ENCODE data around the gene SGPL1. TPM values are rescaled to one million over a fixed set of nuclear protein-coding genes. Genes with fewer than 3 reads are reported as not detected.

SGPL1 gene
- total and polyA plus RNA-seq, 8 donors: 47.5 to 60.6 (median 53.7) TPM

DNA sequence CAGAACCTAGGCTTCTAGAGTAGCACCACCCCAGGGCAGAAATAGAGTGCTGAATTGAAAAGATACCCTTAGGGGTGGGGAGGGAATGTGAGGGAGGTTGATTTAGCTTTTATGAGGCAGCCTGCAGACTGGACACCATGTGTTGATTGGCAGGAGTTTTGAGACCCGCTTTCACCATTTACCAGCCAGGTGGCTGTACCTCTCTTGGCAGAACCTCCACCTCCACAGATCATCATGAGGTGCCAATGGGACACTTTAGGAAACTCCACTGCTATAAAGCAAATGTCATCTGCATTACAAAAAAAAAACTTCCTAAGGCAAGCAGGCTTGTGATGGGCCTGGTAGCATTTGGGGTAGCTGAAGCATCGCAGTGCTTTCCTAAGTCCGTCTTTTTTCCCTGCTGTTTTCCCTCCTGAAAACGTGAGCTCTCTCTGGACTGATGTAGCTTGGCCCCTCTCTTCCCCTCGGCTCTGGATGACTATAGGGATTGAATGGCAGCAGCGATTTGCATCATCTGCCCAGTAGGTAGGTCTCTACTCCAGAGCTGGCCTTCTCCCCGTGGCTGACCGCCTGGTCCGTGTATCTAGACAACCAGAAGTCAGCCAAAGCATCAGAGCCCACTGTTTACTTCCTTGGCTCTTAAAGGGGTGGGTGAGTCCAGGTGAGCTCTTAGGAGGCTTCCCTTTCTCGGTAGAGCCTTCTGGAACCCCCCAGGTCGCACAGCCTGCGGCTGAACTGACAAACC is 71.3 kb downstream of the SGPL1 start:
- peaks cover 0 to 37% of the 10 kb centered on the region in 2 donors for H3K36me3 ChIP-seq
- no peaks in the 10 kb centered on the region for H3K27me3 ChIP-seq
- H3K4me3 ChIP-seq: peak overlapping the region; percentile 78 to 82
- peak overlapping the region; percentile 91 to 92 for H3K27ac ChIP-seq
- no peaks in the 10 kb centered on the region for H3K9me3 ChIP-seq
- ATAC-seq (no peak), DNase-seq (no peak)
- H3K4me1 ChIP-seq: peaks cover 17 to 42% of the 10 kb centered on the region in 2 donors
- intact Hi-C loops (cut with DNase I): loop anchor here in 1 of 2 donors (10.0 kb wide), 1 partner anchor 62 kb away; no protein-coding TSS in a partner anchor
- TF ChIP-seq, protein P1, sequence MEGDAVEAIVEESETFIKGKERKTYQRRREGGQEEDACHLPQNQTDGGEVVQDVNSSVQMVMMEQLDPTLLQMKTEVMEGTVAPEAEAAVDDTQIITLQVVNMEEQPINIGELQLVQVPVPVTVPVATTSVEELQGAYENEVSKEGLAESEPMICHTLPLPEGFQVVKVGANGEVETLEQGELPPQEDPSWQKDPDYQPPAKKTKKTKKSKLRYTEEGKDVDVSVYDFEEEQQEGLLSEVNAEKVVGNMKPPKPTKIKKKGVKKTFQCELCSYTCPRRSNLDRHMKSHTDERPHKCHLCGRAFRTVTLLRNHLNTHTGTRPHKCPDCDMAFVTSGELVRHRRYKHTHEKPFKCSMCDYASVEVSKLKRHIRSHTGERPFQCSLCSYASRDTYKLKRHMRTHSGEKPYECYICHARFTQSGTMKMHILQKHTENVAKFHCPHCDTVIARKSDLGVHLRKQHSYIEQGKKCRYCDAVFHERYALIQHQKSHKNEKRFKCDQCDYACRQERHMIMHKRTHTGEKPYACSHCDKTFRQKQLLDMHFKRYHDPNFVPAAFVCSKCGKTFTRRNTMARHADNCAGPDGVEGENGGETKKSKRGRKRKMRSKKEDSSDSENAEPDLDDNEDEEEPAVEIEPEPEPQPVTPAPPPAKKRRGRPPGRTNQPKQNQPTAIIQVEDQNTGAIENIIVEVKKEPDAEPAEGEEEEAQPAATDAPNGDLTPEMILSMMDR (IDR thresholded peaks at IDR 0.05): no peak

DNA sequence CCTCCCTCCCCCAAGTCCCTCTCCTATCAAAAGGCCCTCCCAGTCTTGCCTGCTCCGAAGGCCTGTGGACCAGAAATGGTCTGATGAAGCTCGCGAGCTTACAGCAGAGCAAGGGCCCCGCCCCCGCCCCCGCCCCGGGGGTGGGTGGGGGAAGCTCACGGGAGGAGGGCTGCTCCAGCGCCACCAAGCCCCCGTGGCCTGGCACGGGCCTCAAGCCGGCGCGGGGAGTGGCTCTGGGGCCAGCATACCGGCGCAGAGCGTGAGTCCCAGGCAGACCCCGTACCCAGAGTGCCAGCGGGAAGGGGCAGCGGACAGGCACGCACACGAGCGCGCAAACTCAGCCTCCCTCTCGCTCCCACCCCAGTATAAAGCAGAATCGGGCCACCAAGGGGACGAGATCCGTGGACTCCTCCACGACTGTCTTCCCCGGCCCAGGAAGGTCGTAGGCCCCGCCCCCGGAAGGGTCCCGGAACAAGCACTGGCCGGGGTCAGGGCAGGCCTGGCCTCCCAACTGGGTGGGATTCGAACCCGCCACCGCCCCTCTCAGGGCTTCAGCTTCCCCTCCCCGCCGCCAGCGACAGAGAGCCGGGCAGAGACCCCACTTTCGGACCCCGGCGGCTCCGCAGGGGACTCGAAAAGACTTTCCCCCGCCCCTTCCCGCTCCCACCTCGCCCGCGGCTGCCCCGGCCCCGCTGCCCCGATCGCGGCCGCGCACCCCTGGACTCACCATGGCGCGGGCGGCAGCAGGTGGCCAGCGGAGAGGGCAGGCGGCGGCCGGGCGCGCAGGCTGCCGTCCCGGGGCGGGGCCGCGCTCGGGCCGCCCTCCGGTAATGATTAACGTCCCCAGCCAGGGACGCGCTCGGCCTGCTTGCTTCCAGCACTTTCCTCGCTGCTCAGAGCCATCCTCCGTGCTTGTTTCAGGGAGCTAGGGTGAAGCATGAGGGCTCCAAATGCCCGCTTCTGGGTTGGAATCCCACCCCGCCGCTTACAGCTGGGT is 72.4 kb downstream of the SGPL1 start, which contains the start of gene PCBD1:
Gene PCBD1 (minus strand): TSS at position 762 of the 997 bp plus-strand sequence. CDS start 32 bp downstream, at position 730.
- Histone ChIP-seq H3K9me3 (no peaks in the 10 kb centered on the region), H3K4me1 (peaks cover 18 to 42% of the 10 kb centered on the region in 2 donors), H3K27me3 (no peaks in the 10 kb centered on the region), H3K27ac (peak within 1 kb of the TSS; percentile 91 to 92), H3K36me3 (peaks cover 0 to 27% of the 10 kb centered on the region in 2 donors), H3K4me3 (peak within 1 kb of the TSS; percentile 78 to 82)
- peak; percentile 56 to 93 (median 84) for DNase-seq
- ATAC-seq: peak; percentile 89
- intact Hi-C loops (cut with DNase I): loop anchor here in 1 of 2 donors (10.0 kb wide), 1 partner anchor 63 kb away; no protein-coding TSS in a partner anchor
- TF ChIP-seq, protein P1 (IDR thresholded peaks at IDR 0.05): no peak

DNA sequence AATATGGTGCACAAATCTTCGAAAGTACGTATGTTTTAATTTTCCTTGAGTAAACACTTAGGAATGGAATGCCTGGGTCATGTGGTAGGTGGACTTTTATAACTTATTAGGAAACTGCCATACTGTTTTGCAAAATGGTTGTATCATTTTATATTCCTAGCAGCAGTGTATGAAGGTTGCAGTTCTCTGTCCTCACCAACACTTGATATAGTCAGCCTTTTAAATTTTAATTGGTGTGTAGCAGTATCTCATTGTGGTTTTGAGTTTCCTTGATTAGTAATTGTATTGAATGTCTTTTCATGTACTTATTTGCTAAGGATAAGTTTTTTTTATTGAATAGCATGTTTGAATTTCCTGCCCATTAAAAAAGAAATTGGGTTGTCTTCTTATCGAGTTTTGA is 73.5 kb downstream of the SGPL1 start:
- intact Hi-C loops (cut with DNase I): loop anchor here in 1 of 2 donors (10.0 kb wide), 1 partner anchor 64 kb away; no protein-coding TSS in a partner anchor
- ATAC-seq (no peak), DNase-seq (no peak)
- Histone ChIP-seq H3K36me3 (peaks cover 0 to 15% of the 10 kb centered on the region in 2 donors), H3K27ac (peak overlapping the region in 1 of 2 donors; percentile 91), H3K9me3 (no peaks in the 10 kb centered on the region), H3K4me3 (no peak overlapping the region), H3K27me3 (no peaks in the 10 kb centered on the region), H3K4me1 (peaks cover 18 to 42% of the 10 kb centered on the region in 2 donors)
- TF ChIP-seq, protein P1 (IDR thresholded peaks at IDR 0.05): no peak

DNA sequence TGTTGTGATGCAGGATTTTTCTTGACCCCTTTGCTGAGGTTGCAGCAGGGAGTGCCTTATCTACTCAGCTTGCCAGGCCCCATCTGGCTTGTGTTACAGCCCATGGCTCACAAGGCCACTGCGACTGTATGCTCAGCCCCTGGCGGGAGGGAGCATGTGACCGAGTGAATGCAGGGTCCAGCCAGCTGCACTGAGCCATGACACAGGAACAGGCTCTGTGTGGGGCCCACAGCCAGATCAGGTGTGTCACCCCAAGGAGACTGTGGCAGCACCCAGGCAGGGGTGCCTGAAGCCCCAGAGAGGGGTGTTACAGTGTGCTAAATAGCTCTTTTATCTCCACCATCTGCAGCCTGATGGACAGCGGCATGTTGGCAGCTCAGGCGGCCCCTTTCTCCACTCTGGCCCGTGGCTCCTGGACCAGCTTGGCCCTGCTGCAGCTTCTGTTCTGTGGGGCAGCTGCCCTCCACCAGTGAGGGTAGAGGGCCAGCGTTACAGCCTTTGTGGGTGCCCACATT is 75.2 kb downstream of the SGPL1 start:
- Histone ChIP-seq H3K4me3 (no peak overlapping the region), H3K9me3 (no peaks in the 10 kb centered on the region), H3K27me3 (no peaks in the 10 kb centered on the region), H3K4me1 (peaks cover 18 to 38% of the 10 kb centered on the region in 2 donors), H3K27ac (no peak overlapping the region), H3K36me3 (no peaks in the 10 kb centered on the region)
- TF ChIP-seq, protein P1 (IDR thresholded peaks at IDR 0.05): no peak
- intact Hi-C loops (cut with DNase I): no loop called here
- no peak for ATAC-seq
- peak in 2 of 4 donors; percentile 40 to 53 for DNase-seq
